HG03045 (cell line): ENCODE results near the gene GPR139.

Experiments
- ATAC-seq: cut with Tn5 transposase; IDR thresholded peaks from one replicate; pipeline ENCODE4 v1.9.1; 2021; ENCODE audit warnings: mild to moderate bottlenecking, moderate library complexity; ENCODE audit not compliant: unreplicated experiment

Gene GPR139

DNA sequence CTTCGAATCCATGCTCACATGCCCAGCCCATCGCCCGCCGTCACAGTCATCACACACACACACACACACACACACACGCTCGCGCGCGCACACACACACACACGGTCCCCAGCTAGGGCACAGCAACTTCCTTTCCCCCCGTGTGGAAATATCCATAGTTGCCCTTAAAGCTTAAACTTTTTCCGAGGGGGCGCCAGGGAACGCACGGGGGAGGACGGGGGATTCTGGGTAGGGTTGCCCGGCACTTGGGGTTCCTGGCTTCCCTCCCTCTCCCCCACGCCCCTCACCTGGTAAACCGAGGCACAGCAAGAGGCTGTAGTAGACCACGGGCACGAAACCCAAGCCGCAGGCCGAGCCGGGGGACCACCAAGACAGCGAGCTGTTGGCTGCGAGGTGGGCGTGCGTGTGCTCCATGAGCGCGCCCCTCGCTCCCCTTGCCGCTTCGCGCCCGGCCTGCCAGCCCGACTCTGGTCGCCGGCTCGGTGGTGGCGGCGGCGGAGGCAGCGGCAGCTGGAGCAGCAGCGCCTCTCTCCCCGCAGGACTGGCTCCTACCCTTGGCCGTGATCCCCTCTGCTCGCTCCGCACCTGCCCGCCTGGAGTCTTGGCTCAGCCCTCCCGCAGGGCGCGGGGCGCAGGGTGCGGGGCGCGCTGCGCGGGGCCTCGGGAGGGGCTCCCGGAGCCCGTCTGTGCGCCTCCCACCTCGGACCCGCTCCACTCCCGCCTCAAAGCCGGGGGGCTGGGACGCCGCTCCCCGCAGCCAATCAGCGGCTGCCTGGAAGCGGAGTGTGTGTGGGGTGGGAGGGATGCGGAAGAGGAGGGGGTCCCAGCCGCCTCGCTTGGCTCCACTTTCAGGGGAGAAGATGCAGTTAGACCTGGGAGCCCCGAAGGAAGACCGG is at the start of gene GPR139:
Gene GPR139 (minus strand): TSS at position 688 of the 896 bp plus-strand sequence. CDS start 274 bp downstream, at position 414.
- ATAC-seq, result no peak

DNA sequence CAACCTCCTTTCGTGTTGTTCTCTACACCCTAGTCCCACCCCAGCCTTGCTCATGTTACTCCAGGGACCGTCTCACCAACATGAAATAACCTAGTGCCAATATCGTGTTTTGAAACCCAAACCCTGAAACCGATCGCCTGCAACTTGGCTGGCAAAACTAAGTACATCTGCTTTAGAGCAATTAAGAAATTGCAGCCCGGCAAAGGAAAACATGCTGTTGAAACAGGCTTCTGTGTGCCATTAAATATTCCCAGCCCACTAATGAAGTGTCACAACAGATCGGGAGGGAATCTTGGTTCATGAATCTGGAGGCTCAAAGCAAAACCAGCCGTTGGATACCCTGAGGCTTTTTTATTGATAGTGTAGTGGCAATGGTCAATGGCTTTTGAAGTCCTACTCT is 48.3 kb upstream of the GPR139 start:
- ATAC-seq, result no peak

DNA sequence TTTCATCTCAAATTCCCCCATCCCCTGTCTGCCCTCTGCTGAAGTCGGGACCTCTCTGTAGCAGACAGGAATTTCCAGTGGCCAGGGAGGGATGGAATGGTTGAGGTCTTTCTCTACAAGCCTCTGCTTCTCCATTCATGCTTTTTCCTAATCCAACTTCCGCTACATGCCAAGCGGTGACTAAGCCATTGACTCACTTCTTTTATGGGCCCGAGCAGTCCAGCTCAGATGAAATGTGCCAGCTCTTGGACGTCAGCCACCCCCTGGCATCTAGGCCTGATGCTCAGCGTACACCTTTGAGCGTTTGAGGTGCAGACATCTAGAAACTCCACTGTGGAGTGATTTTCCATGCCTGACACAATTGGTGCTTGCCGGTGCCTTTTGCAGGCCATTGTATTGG is 40.7 kb upstream of the GPR139 start:
- ATAC-seq, result no peak

DNA sequence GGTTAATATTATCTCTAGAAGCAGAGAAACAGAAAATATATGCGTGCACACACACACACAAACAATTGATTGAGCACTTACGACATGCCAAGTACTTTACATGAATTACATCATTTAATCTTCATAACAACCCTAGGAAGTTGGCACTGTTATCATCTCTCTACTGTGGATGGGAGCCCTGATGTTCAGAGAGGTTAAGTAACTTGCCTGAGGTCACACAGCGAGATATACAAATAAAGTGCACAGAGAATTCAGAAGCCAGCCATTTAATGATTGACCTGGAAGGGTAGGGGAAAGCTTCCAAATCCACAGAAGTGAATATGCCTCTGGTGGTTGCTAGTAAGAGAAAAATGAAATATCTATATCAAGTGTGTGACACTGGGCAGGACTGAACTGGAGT is 37.5 kb upstream of the GPR139 start:
- ATAC-seq, result no peak

DNA sequence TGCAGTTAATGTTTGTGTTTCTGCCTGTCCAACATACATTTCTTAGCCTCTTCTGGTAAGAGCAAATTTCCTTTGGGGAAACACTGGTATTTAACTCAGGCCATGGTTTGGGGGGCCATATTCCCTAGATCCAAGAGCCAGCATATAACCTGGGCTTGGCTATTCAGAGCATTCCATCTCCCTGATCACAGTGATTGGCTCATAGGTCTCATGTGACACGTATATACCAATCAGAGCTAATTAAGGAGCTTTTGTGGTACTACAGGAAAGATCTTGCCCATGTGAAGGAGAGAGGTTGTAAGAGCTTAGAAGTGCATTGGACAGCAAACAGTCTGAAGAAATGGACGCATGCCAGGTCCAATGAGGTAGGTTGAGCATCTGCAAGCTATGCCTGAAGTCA is 33.4 kb upstream of the GPR139 start:
- ATAC-seq, result no peak

DNA sequence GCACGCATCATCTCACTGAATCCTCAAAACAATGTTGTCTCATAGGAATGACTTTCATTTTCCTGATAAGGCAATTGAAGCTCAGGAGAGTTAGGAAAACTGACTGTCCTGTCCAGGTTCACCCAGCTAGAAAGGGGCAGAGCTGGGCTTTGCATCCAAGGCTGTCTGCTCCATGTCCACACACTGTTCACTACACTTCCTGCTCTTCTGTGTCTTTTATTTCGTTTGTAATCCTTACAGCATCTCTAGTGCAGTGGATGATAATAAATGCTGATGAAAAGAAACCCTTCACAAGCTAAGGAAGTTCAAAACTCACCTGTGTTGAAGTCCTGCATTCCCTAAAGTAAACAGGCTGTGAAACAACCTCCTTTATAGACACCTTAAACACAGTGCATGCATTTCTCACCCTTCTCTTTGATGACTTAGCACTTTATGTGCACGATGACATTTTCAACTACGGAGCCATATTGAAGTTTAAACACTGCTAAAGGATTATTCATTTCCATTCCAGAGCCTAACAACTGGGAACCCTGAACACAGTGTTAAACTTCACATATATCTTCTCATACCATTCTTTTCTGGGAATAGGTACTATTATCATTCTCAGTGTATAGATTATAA is 31.0 kb upstream of the GPR139 start:
- ATAC-seq, result no peak

DNA sequence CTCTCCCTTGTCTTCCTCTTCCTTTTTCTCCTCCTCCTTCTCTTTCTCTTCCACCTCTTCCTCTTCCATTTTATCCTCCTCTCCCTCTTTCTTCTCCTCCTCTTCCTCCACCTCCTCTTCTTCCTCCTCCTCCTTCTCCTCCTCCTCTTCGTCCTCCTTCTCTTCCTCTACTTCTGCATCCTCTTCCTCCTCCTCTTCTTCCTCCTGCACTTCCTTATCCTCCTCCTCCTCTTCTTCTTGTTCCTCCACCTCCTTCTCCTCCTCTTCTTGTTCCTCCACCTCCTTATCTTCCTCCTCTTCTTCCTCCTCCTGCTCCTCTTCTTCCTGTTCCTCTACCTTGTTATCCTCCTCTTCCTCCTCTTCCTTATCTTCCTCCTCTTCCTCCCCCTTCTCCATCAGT is 28.8 kb upstream of the GPR139 start:
- ATAC-seq, result no peak

DNA sequence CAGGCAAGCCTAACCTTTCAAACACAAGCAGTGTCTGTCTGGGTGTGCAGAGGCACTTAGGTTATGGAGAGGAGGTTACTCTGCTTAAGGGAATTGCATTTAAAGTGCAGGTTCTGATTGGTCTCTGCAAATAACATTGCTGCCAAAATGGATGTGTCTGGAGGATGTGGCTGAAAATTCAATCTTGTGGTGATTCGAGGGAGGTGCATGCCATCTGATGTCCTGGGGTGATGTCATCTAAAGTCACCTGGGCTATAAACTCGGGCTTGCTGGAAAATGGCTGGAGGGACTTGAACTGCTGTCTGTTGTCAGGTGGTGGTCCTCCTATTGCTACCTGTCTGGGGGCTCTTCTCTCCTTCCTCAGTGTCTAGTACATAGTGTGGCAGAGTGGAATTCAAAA is 28.3 kb upstream of the GPR139 start:
- ATAC-seq, result no peak

DNA sequence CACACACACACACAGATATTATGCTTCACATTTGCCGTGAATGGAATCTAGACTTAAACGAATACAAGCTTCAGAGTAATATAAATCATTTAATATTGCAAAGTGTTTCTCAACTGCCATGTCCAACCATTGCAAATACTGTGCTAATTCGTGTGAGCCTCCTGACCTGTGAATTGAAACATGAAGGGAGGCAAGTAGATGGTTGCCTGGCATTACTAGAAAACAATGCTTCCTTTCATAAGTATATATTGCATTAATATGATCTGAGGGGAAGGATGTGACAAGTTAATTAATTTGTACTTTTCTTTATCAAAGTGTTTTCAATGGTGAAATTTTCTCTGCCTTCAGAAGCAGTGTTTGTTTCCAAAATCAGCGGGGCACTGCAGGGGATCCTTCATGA is 25.7 kb upstream of the GPR139 start:
- no peak for ATAC-seq

DNA sequence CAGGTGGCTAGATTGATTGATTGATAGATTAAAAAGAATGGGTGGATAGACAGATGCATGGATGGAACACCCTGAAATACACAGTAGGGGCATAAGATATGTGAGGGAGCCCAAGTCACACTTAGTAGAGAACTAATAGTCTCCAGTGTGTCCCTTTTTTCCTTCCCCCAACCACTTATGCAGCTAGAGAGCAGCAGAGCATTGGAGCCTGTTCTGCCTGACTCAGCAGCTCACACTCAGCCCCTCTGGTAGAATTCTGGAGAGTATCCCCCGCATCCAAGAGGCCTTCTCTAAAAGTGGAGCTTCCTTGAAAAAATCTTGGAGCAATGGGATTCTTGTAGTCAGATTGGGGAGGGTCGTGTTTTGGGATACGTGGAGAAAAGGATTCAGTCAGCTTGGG is 20.5 kb upstream of the GPR139 start:
- no peak for ATAC-seq

DNA sequence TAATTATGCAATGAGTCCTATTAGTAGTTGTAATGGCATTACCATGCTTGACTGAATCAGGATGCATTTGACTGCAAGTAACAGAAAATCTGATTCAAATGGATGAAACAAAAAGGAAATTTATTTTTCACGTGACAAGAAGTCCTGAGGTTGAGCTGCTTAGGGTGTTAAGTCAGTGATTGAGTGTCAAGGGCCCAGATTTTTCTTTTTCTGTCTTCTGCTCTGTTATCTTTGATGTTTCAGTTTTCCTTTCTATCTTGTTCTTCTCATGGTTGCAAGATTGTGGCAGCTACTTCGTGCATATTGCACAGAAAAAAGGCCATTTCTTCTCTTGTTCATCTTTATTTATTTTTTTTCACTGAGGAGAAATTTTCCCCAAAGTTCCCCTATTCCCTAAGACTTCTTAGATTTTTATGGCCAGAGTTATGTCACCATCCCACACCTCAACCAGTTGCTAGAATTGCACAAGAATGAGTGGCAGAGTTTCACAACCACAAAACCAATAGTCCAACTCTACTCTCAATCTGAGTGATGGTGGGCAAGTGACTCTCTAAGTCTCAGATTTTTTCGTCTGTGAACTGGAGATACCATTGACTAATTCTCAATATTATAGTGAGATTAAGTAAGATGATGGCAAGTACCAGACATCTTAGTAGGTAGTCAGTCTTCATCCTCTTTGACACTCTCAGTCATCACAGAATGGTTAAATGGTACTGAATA is 15.7 kb upstream of the GPR139 start:
- ATAC-seq, result no peak

DNA sequence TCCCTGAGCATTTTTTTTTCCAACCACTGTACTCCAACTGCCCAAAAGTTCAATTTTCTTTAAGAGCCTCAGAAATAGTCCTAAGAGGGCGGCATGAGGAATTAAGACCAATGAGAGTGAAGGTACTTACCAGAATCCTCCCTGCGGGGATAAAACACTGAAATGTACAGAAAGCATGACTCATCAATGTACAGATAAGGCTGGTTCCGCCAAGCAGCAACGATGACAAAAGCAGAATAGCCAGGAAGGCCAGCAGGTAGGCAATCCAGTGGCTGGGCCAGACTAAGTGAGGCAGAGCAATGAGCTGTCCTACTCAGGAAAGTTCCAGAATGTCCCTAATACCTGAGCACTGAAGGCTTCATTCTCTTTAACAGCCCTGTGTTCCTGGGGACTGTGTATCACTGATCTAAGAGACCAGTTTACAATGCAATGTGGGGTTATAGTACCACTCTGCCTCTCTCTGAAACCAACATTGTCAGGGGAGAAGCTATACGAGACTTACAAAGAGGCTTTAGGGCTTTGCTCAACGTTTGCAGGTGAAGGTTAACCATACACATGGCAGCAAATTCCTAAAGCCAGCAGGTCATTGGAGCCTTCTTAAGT is 11.0 kb upstream of the GPR139 start:
- ATAC-seq, result no peak

DNA sequence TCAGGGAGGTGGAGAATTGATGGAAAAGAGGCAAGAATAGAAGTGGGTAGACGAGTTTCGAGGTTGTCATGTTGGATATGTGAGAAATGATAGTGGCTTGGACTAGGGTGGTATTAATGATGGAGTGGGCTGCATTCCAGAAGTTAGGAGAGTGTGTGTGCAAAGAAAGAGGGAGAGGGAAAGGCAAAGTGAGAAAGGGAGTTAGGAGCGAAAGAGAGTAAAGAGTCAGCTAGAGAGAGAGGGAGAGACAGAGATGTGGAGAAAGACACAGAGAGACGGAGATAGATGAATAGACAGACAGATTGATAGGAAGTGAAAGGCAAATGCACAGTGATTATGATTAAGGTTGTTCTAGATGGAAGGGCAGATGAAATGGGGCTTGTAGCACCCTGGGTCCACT is 5.4 kb upstream of the GPR139 start:
- no peak for ATAC-seq

DNA sequence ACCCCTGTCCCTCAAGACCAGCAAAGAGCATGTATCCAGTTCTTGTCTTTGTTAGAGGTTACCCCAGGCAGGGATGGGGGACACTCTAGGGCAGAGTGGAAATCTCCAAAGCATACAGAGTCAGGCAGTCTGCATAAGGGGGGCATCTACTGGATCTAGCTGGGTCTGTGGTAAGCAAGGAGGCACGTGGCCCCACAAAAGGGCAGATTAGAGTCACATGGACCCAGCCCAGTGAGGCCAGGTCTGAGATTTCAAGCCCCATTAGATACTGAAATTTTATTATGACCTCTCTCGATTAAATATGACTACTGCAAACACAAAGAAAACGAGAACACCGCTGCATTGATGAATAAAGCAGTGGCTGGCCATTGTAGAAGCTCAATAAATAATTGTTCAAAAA is 1.6 kb upstream of the GPR139 start:
- ATAC-seq, result no peak

DNA sequence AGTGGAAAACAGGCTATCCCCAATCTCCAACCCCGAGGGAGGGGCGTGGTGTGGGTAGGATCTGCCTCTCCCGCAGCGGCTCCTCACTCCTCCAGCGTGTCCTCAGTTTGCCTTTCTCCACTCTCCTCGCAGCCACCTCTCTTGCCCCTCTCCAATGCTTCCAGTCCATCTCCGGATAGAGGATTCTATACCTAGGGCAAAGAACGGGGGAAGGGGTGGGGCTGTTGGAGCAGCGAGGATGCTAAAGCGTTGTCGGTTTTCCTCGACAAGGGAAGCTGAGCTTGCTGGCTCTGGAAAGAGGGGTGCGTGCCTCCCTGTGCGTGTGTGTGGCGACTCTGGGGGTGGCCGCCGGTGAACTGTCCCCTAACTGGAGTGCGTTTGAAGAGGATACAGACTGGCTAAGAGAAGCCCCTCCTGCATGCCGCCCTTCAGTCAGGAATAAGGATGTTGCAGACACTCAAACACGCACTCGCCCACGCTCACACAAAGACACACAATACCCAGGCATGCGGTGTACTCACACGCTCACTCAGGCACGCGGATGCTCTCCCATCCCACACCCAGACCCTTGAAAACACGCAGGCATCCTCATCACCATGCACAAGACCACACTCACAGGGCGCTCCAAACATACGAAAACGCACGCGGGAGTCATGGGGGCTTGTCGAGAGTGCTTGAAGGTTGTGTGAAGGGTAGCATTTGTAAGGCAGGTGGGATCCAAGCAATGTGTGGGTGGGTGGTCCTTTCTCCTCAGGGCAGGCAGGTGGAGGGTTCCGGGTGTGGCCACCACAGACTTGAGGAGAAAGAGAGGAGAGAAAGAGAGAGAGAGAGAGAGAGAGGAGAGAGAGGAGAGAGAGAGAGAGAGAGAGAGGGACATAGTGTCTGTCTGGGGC is 655 bp upstream of the GPR139 start:
- no peak for ATAC-seq

DNA sequence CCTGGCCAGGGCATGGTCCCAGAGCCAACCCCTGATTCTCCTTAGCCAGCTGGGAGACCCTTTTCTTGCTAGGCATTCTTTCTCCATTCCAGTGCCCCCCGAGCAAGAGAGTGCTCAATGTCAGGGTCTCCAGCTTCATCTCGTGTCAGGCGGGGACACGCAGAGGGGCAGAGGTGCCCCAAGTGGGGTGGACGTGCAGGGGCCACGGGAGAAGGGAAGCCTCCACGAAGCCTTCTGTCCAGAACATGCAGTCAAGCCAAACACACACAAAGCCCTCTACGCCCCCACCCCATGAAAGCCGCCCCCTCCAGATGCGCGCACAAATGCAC is 852 bp downstream of the GPR139 start:
- ATAC-seq, result no peak

DNA sequence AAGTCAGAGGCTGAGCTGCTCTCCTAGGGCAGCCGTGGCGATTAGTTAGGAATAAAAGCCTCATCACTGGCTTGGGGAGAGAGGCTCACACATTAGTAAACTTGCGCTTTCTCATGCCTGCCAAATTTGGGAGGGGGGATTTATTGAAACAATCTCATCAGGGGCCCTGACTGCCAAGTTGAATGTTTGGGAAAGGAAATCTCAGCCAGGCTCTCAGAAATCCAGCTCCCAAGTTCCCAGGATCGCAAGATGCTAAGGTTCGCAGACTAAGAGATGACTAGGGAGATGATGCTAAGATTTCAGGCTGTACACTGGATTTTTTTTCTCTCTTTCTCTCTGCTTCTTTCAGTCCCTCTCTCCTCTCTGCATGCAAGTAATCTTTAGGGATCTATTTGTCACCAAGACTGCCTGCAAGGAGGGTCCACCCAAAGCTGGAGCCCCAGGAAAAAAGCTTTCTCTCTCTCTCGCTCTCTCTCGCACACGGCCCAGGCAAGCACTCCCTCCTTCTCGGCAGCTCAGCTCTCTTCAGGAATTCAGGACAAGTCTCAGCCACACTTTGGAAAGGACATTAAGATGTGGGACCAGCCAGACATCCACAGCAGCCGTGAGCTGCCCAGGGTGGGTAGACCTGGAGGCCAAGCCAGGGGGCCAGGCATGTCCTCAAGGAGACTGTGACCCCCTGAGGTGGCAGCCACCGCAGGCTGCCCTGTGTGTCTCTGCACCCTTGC is 1.4 kb downstream of the GPR139 start:
- no peak for ATAC-seq

DNA sequence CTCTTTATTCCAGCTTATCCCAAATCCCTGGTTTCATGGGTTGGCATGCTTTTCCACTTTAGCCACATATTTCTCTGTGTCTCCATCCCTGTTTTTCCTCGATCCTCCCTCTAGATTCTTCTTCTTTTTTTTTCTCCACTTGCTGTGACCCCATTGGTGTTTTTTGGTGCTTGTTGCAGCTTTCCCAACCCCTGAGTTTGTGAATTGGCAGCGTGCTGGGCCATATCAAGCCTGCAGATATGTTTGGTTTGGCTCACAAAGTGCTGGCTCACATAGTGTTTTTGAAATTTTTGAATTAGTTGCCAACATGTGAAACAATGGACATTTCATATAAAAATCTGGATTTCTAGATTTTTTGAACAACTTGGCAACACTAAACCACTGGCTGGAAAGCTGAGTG is 8.8 kb downstream of the GPR139 start:
- no peak for ATAC-seq

DNA sequence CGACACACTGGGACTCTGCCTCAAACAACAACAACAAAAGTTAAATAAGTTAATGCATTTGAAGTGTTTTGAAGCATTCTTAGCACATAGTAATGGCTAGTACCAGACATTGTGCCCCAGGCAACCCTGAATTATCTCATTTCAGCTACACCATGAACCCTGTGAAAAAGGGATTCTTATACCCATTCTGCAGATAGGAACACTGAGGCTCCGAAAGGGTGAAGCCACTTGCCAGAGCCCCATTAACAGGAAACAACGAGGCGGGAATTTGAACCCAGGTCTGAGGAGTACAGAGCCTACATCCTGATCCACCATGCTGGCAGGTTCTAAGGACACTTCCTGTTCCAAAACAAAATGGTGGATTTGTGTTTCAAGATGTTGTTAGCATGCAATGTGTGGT is 9.2 kb downstream of the GPR139 start:
- ATAC-seq, result no peak

DNA sequence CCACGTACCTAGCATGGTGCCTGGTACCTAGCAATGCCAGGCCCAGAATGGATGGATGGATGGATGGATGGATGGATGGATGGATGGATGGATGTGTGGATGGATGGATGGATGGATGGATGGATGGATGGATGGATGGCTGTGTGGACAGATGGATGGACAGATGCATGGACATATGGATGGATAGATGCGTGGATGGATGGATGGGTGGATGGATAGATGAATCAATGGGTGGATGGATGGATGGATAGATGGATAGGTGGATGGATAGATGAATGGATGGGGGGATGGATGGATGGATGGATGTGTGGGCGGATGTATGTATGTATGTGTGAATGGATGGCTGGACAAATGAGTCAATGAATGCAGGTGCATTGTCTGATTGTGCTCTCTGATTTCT is 12.6 kb downstream of the GPR139 start:
- ATAC-seq, result no peak
